Spleen (tissue), 11 donors: ENCODE results near the gene MEX3B. TPM values are rescaled to one million over a fixed set of nuclear protein-coding genes. Genes with fewer than 3 reads are reported as not detected.

Experiments
- DNase-seq: peaks from one replicate; pipeline ENCODE4 v3.0.0-alpha.2; 2020
- H3K27ac ChIP-seq, 8 donors: fragments of 200-600 bp; sonication (generic) in 7 of 8; 1 replicate in 4 of 8; 2 replicates in 4 of 8; pipeline versions ENCODE4 v1.5.0 to v1.8.0; 2016 to 2021; ENCODE audit warnings: inconsistent platforms in 4 of 8, mild to moderate bottlenecking in 4 of 8, moderate library complexity in 1 of 8
- H3K27me3 ChIP-seq, 7 donors: fragments of 200-600 bp; sonication (generic) in 6 of 7; replicated peaks in 1 of 7; 1 replicate in 4 of 7; 2 replicates in 3 of 7; pipeline versions ENCODE4 v1.5.0 to v1.8.0; 2016 to 2021; ENCODE audit warnings: inconsistent platforms in 3 of 7, mild to moderate bottlenecking in 1 of 7
- H3K36me3 ChIP-seq, 6 donors: fragments of 200-600 bp; sonication (generic) in 5 of 6; 1 replicate in 4 of 6; 2 replicates in 2 of 6; pipeline versions ENCODE4 v1.5.0 to v1.8.0; 2016 to 2021; ENCODE audit warnings: inconsistent platforms in 2 of 6
- H3K4me1 ChIP-seq, 6 donors: fragments of 200-600 bp; sonication (generic) in 5 of 6; 1 replicate in 3 of 6; 2 replicates in 3 of 6; pipeline versions ENCODE4 v1.5.0 to v1.8.0; 2016 to 2021; ENCODE audit warnings: inconsistent platforms in 3 of 6
- H3K4me3 ChIP-seq, 8 donors: fragments of 200-600 bp; sonication (generic) in 7 of 8; 1 replicate in 4 of 8; 2 replicates in 4 of 8; pipeline versions ENCODE4 v1.5.0 to v1.8.0; 2016 to 2021; ENCODE audit warnings: inconsistent platforms in 4 of 8, mild to moderate bottlenecking in 4 of 8, moderate library complexity in 2 of 8
- H3K9me3 ChIP-seq, 8 donors: fragments of 200-600 bp; sonication (generic) in 7 of 8; 1 replicate in 4 of 8; 2 replicates in 4 of 8; pipeline versions ENCODE4 v1.5.0 to v1.8.0; 2016 to 2021; ENCODE audit warnings: inconsistent platforms in 4 of 8
- CTCF ChIP-seq, 11 experiments: fragments of 200-600 bp in 7 of 11; fragments of 450-650 bp in 4 of 11; sonication (generic) in 4 of 11; IDR thresholded peaks in 8 of 11; conservative IDR thresholded peaks in 3 of 11; 1 replicate in 7 of 11; 2 replicates in 4 of 11; pipeline versions ENCODE4 v1.4.0 to v1.8.0; 2016 to 2021; ENCODE audit warnings: antibody characterized with exemption in 11 of 11, inconsistent platforms in 4 of 11, mild to moderate bottlenecking in 1 of 11
- POLR2A ChIP-seq, 3 donors: fragments of 450-650 bp; IDR thresholded peaks; one replicate each; pipeline ENCODE4 v1.5.1; 2017; ENCODE audit warnings: antibody characterized with exemption in 3 of 3, mild to moderate bottlenecking in 1 of 3
- POLR2AphosphoS5 ChIP-seq, 3 donors: sonication (generic); formaldehyde crosslinking; IDR thresholded peaks; one replicate each; pipeline ENCODE4 v1.5.1; 2017; ENCODE audit warnings: antibody characterized with exemption in 3 of 3
- WGBS, 5 donors: extraction: QIAGEN DNeasy Blood & Tissue Kit in 3 of 5; methylation state at CpG; one replicate each; pipeline versions ENCODE4 v1.1.5 to v1.1.7; 2013 to 2018; 5-methylcytosine and 5-hydroxymethylcytosine counted together
- intact Hi-C: fragments of 100-400 bp; cut with DNase I; formaldehyde crosslinking; loops from one replicate; pipeline ENCODE4 v1.15.0; 2023; ENCODE audit warnings: low total_unique reads
- polyA plus RNA-seq, 3 donors: library from polyadenylated mRNA; stranded (reverse); fragments of 200-250 nt; gene quantifications; one replicate each; pipeline ENCODE4 v1.2.1, GENCODE V29; 2013
- total RNA-seq, 7 donors: library from RNA; depleted of rRNA in 3 of 7; stranded (reverse); fragments of >200 nt in 3 of 7; fragmentation: NEBNext Ultra II Directional in 4 of 7; extraction: Animal tissue kit (Norgen Biotek cat#: 25700) in 4 of 7; gene quantifications; one replicate each; pipeline versions ENCODE4 v1.1.0 to v1.2.1, GENCODE V29; 2016 to 2021
- donor health status: healthy with polysubstance abuse.
- donor health status: DM: no; HTN: no; CAD: no; lungs with moderate emphysema.
- donor health status: DM: no; HTN: no; CAD: no.
- donor health status: Bipolar disorder and iron deficiency.
- donor health status: healthy.
- donor health status: DM: no; HTN: no; CAD: no.
- donor health status: DM: yes; HTN: yes; CAD: no.

The MEX3B gene
- total and polyA plus RNA-seq, 10 donors: 0.95 to 2.1 (median 1.3) TPM

- no peak for DNase-seq
- Histone ChIP-seq H3K9me3 (no peaks in the 10 kb centered on the region), H3K4me3 (no peak overlapping the region), H3K27me3 (peaks cover 0 to 23% (median 11%) of the 10 kb centered on the region in 7 donors), H3K36me3 (no peaks in the 10 kb centered on the region), H3K27ac (no peak overlapping the region), H3K4me1 (peaks cover 0 to 25% (median 19%) of the 10 kb centered on the region in 6 donors)
- intact Hi-C loops: no loop called here
- WGBS, 5 donors: 42 to 72% (median 62%) methylated on average over 2 of the region's 2 CpGs
- no peak for TF ChIP-seq POLR2AphosphoS5 (IDR thresholded peaks at IDR 0.05)
- no peak for TF ChIP-seq CTCF (IDR thresholded peaks at IDR 0.05 in 8 of 11, conservative IDR thresholded peaks at IDR 0.05 in 3 of 11)
- TF ChIP-seq POLR2A (IDR thresholded peaks at IDR 0.05): no peak
These were observed 5.4 kb downstream of the MEX3B start for GRCh38 chr15:82040390-82040789.

GRCh38 chr15:82039871-82040270 lies 5.9 kb downstream of the MEX3B start:
- H3K4me3 ChIP-seq: no peak overlapping the region
- TF ChIP-seq POLR2AphosphoS5 (IDR thresholded peaks at IDR 0.05) (no peak), POLR2A (IDR thresholded peaks at IDR 0.05) (no peak), CTCF (IDR thresholded peaks at IDR 0.05 in 8 of 11, conservative IDR thresholded peaks at IDR 0.05 in 3 of 11) (no peak)
- no peaks in the 10 kb centered on the region for H3K36me3 ChIP-seq
- peaks cover 0 to 17% (median 9%) of the 10 kb centered on the region in 7 donors for H3K27me3 ChIP-seq
- 84 to 93% (median 91%) methylated on average over 7 of the region's 7 CpGs for WGBS, 5 donors
- H3K9me3 ChIP-seq: no peaks in the 10 kb centered on the region
- no peak overlapping the region for H3K27ac ChIP-seq
- DNase-seq: no peak
- intact Hi-C loops: no loop called here
- peaks cover 0 to 20% (median 14%) of the 10 kb centered on the region in 6 donors for H3K4me1 ChIP-seq

- no peak for TF ChIP-seq CTCF (IDR thresholded peaks at IDR 0.05 in 8 of 11, conservative IDR thresholded peaks at IDR 0.05 in 3 of 11)
- no peak for TF ChIP-seq POLR2A (IDR thresholded peaks at IDR 0.05)
- no peak for TF ChIP-seq POLR2AphosphoS5 (IDR thresholded peaks at IDR 0.05)
- WGBS, 5 donors: 85 to 92% (median 87%) methylated on average over 7 of the region's 7 CpGs
- H3K27me3 ChIP-seq: no peaks in the 10 kb centered on the region
- no peak for DNase-seq
- no peak overlapping the region for H3K4me3 ChIP-seq
- no peaks in the 10 kb centered on the region for H3K4me1 ChIP-seq
- no peaks in the 10 kb centered on the region for H3K36me3 ChIP-seq
- intact Hi-C loops: no loop called here
- no peaks in the 10 kb centered on the region for H3K9me3 ChIP-seq
- H3K27ac ChIP-seq: no peak overlapping the region
These were observed 9.4 kb downstream of the MEX3B start for GRCh38 chr15:82036461-82036860.

GRCh38 chr15:82031871-82032270 lies 13.9 kb downstream of the MEX3B start:
- Histone ChIP-seq H3K4me1 (no peaks in the 10 kb centered on the region), H3K4me3 (no peak overlapping the region), H3K9me3 (no peaks in the 10 kb centered on the region), H3K27me3 (no peaks in the 10 kb centered on the region), H3K27ac (no peak overlapping the region), H3K36me3 (no peaks in the 10 kb centered on the region)
- intact Hi-C loops: no loop called here
- WGBS, 5 donors: 83 to 86% (median 84%) methylated on average over 5 of the region's 5 CpGs
- TF ChIP-seq POLR2AphosphoS5 (IDR thresholded peaks at IDR 0.05) (no peak), CTCF (IDR thresholded peaks at IDR 0.05 in 8 of 11, conservative IDR thresholded peaks at IDR 0.05 in 3 of 11) (no peak), POLR2A (IDR thresholded peaks at IDR 0.05) (no peak)
- DNase-seq: no peak
